Measurements from ENCODE around the gene KRT2. TPM values are rescaled to one million over a fixed set of nuclear protein-coding genes. Genes with fewer than 3 reads are reported as not detected.

Gene KRT2
- total RNA-seq, 4 donors from 2014 or later, result not detected

DNA sequence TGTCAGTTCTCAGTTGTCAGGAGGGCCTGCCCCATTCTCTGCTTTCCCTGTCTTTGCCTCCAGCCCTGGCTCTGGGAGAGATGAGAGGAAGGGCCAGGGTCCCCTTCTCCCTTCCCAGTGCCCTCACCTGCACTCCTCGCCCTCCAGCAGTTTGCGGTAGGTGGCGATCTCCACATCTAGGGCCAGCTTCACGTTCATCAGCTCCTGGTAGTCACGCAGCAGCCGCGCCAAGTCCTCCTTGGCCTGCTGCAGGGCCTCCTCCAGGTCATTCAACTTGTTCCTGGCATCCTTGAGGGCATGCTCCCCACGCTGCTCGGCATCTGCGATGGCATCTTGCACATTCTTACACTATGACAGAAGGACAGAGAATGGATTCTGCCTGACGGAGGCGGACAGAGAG is 5.4 kb downstream of the KRT2 start:
- Histone ChIP-seq H3K4me1 (no peaks in the 10 kb centered on the region), H3K27ac (replicated peaks in 1 of 4) (no peak overlapping the region), H3K36me3 (no peaks in the 10 kb centered on the region), H3K4me3 (no peak overlapping the region), H3K9me3 (no peaks in the 10 kb centered on the region), H3K27me3 (peaks cover 0 to 9% (median 0%) of the 10 kb centered on the region in 4 donors)
- DNase-seq (ENCODE audit: extremely low spot score), result peak; percentile 42
- intact Hi-C loops (cut with DNase I), result no loop called here
- TF ChIP-seq POLR2AphosphoS5 (IDR thresholded peaks at IDR 0.05) (no peak), POLR2A (IDR thresholded peaks at IDR 0.05; ENCODE audit: low read depth) (no peak), EP300 (IDR thresholded peaks at IDR 0.05) (no peak)
- TF ChIP-seq, protein P1, sequence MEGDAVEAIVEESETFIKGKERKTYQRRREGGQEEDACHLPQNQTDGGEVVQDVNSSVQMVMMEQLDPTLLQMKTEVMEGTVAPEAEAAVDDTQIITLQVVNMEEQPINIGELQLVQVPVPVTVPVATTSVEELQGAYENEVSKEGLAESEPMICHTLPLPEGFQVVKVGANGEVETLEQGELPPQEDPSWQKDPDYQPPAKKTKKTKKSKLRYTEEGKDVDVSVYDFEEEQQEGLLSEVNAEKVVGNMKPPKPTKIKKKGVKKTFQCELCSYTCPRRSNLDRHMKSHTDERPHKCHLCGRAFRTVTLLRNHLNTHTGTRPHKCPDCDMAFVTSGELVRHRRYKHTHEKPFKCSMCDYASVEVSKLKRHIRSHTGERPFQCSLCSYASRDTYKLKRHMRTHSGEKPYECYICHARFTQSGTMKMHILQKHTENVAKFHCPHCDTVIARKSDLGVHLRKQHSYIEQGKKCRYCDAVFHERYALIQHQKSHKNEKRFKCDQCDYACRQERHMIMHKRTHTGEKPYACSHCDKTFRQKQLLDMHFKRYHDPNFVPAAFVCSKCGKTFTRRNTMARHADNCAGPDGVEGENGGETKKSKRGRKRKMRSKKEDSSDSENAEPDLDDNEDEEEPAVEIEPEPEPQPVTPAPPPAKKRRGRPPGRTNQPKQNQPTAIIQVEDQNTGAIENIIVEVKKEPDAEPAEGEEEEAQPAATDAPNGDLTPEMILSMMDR (IDR thresholded peaks at IDR 0.05), result no peak
- WGBS, result 88% methylated on average over 12 of the region's 12 CpGs

- no peak overlapping the region for H3K27ac ChIP-seq (replicated peaks in 1 of 4)
- no peaks in the 10 kb centered on the region for H3K9me3 ChIP-seq
- no peaks in the 10 kb centered on the region for H3K36me3 ChIP-seq
- peaks cover 0 to 15% (median 0%) of the 10 kb centered on the region in 4 donors for H3K27me3 ChIP-seq
- intact Hi-C loops (cut with DNase I), result no loop called here
- H3K4me1 ChIP-seq, result no peaks in the 10 kb centered on the region
- DNase-seq (ENCODE audit: extremely low spot score), result peak; percentile 57
- H3K4me3 ChIP-seq, result no peak overlapping the region
- TF ChIP-seq, protein P1 (IDR thresholded peaks at IDR 0.05), result no peak
- TF ChIP-seq EP300 (IDR thresholded peaks at IDR 0.05) (no peak), POLR2A (IDR thresholded peaks at IDR 0.05; ENCODE audit: low read depth) (no peak), POLR2AphosphoS5 (IDR thresholded peaks at IDR 0.05) (no peak)
- WGBS, result 74% methylated on average over 4 of the region's 4 CpGs
These were observed 6.0 kb downstream of the KRT2 start for GRCh38 chr12:52645982-52646381.

- Histone ChIP-seq H3K9me3 (no peaks in the 10 kb centered on the region), H3K27ac (replicated peaks in 1 of 4) (no peak overlapping the region), H3K27me3 (peaks cover 0 to 15% (median 0%) of the 10 kb centered on the region in 4 donors), H3K4me1 (no peaks in the 10 kb centered on the region), H3K4me3 (no peak overlapping the region), H3K36me3 (no peaks in the 10 kb centered on the region)
- intact Hi-C loops (cut with DNase I), result no loop called here
- 85% methylated on average over 6 of the region's 7 CpGs for WGBS
- TF ChIP-seq POLR2A (IDR thresholded peaks at IDR 0.05; ENCODE audit: low read depth), result no peak
- no peak for TF ChIP-seq EP300 (IDR thresholded peaks at IDR 0.05)
- TF ChIP-seq POLR2AphosphoS5 (IDR thresholded peaks at IDR 0.05), result no peak
- TF ChIP-seq, protein P1 (IDR thresholded peaks at IDR 0.05), result no peak
- DNase-seq (ENCODE audit: extremely low spot score), result peak; percentile 77
These were observed 6.8 kb downstream of the KRT2 start for GRCh38 chr12:52645120-52645761.

DNA sequence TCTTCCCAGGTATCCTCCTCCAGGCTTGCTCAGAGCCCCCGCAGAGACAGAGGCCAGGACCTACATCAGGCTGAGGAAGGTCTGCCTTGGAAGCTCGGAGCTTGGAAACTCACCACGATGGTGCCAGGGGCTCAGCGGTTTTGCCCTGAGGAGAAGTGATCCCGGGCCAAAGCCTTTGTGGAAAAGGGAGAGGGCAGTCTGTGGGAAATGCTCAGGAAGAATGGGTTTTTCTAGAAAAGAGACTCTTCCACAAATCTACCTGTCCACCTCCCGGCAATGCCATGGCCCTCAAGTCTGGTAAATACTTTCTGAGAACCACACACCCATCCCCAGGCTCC is 8.0 kb downstream of the KRT2 start:
- H3K4me3 ChIP-seq, result no peak overlapping the region
- TF ChIP-seq, protein P1 (IDR thresholded peaks at IDR 0.05), result no peak
- no peak for TF ChIP-seq EP300 (IDR thresholded peaks at IDR 0.05)
- TF ChIP-seq POLR2A (IDR thresholded peaks at IDR 0.05; ENCODE audit: low read depth), result no peak
- 83% methylated on average over 6 of the region's 6 CpGs for WGBS
- intact Hi-C loops (cut with DNase I), result no loop called here
- no peaks in the 10 kb centered on the region for H3K4me1 ChIP-seq
- no peak overlapping the region for H3K27ac ChIP-seq (replicated peaks in 1 of 4)
- H3K36me3 ChIP-seq, result no peaks in the 10 kb centered on the region
- peak; percentile 42 for DNase-seq (ENCODE audit: extremely low spot score)
- no peaks in the 10 kb centered on the region for H3K9me3 ChIP-seq
- peaks cover 0 to 15% (median 0%) of the 10 kb centered on the region in 4 donors for H3K27me3 ChIP-seq

Measured in esophagus muscularis mucosa (tissue), 4 donors.